ENCODE results near the gene GYPE. TPM values are rescaled to one million over a fixed set of nuclear protein-coding genes. Genes with fewer than 3 reads are reported as not detected.

GYPE gene
- total RNA-seq, 2 donors from 2014 or later, result 1.00 to 1.5 TPM

Other genes with a start within 250 kb of the GYPE start
- not detected for gene FREM3, start 204.9 kb downstream of the GYPE start, total RNA-seq
- gene GYPB, start 113.8 kb upstream of the GYPE start, total RNA-seq, result under 1 TPM in 1 of 2 donors, not detected in 1; 0.86 TPM
- gene GYPA, start 235.2 kb upstream of the GYPE start, total RNA-seq, result under 1 TPM in 1 of 2 donors, not detected in 1; 0.65 TPM